Measurements from ENCODE around the gene PLA2G15.

PLA2G15 gene

GRCh38 chr16:68244903-68245853, at the start of gene PLA2G15:
TSS of gene PLA2G15 (plus strand) at chr16:68245373. CDS start at chr16:68245427, 54 bp downstream.
- peak; percentile 93 for DNase-seq

- DNase-seq: no peak
Measured at GRCh38 chr16:68197250-68197649, 47.9 kb upstream of the PLA2G15 start.

- peak; percentile 24 for DNase-seq
Measured at GRCh38 chr16:68200088-68200783, 44.9 kb upstream of the PLA2G15 start.

GRCh38 chr16:68202091-68202519, 43.1 kb upstream of the PLA2G15 start:
- DNase-seq: no peak

GRCh38 chr16:68206245-68206644, 38.9 kb upstream of the PLA2G15 start:
- no peak for DNase-seq

- no peak for DNase-seq
Measured at GRCh38 chr16:68214726-68215125, 30.4 kb upstream of the PLA2G15 start.

- no peak for DNase-seq
Measured at GRCh38 chr16:68215302-68215701, 29.9 kb upstream of the PLA2G15 start.

GRCh38 chr16:68216240-68216639, 28.9 kb upstream of the PLA2G15 start:
- DNase-seq: no peak

- DNase-seq: peak; percentile 64
Measured at GRCh38 chr16:68217506-68217905, 27.7 kb upstream of the PLA2G15 start.

GRCh38 chr16:68219725-68220351, 25.3 kb upstream of the PLA2G15 start:
- no peak for DNase-seq

- no peak for DNase-seq
Measured at GRCh38 chr16:68223072-68223471, 22.1 kb upstream of the PLA2G15 start.

- no peak for DNase-seq
Measured at GRCh38 chr16:68226116-68226515, 19.1 kb upstream of the PLA2G15 start.

- DNase-seq: peak; percentile 32
Measured at GRCh38 chr16:68227183-68227793, 17.9 kb upstream of the PLA2G15 start.

GRCh38 chr16:68227850-68228553, 17.2 kb upstream of the PLA2G15 start:
- peak; percentile 36 for DNase-seq

- DNase-seq: no peak
Measured at GRCh38 chr16:68228652-68229051, 16.5 kb upstream of the PLA2G15 start.

- peak; percentile 31 for DNase-seq
Measured at GRCh38 chr16:68229431-68230175, 15.6 kb upstream of the PLA2G15 start.

- DNase-seq: no peak
Measured at GRCh38 chr16:68230176-68230571, 15.0 kb upstream of the PLA2G15 start.

GRCh38 chr16:68230956-68231355, 14.2 kb upstream of the PLA2G15 start:
- DNase-seq: no peak

- DNase-seq: no peak
Measured at GRCh38 chr16:68231384-68232136, 13.6 kb upstream of the PLA2G15 start.

- DNase-seq: no peak
Measured at GRCh38 chr16:68232335-68232734, 12.8 kb upstream of the PLA2G15 start.

Measured in inflammatory macrophage treated with lipopolysaccharide for 4 hours (primary cell).